A549 (cell line): ENCODE results near the gene EPYC.

Experiments
- EP300 ChIP-seq, 2 experiments: fragments of >200 bp; sonication (Bioruptor Twin); formaldehyde crosslinking; IDR thresholded peaks; 2 replicates in 1 of 2; 3 replicates in 1 of 2; pipeline ENCODE4 v1.6.1; 2016 to 2017
- NR3C1 ChIP-seq: fragments of >200 bp; sonication (Bioruptor Twin); formaldehyde crosslinking; IDR thresholded peaks from 3 replicates; pipeline ENCODE4 v1.6.1; 2017
- RFX5 ChIP-seq: fragments of 450-650 bp; IDR thresholded peaks from 2 replicates; pipeline ENCODE4 v1.7.1; 2014; ENCODE audit warnings: antibody characterized with exemption, mild to moderate bottlenecking, moderate library complexity
- TF ChIP-seq, protein P1 (sequence below): fragments of 250-450 bp; sonication (Bioruptor Pico); IDR thresholded peaks from 2 replicates; pipeline ENCODE4 v1.5.0; 2021; ENCODE audit warnings: mild to moderate bottlenecking, moderate library complexity, borderline replicate concordance
- TF ChIP-seq, protein P2 (sequence below): fragments of 150-350 bp; IDR thresholded peaks from 2 replicates; pipeline ENCODE4 v1.6.1; 2014; ENCODE audit warnings: low read depth, mild to moderate bottlenecking, low read length

DNA sequence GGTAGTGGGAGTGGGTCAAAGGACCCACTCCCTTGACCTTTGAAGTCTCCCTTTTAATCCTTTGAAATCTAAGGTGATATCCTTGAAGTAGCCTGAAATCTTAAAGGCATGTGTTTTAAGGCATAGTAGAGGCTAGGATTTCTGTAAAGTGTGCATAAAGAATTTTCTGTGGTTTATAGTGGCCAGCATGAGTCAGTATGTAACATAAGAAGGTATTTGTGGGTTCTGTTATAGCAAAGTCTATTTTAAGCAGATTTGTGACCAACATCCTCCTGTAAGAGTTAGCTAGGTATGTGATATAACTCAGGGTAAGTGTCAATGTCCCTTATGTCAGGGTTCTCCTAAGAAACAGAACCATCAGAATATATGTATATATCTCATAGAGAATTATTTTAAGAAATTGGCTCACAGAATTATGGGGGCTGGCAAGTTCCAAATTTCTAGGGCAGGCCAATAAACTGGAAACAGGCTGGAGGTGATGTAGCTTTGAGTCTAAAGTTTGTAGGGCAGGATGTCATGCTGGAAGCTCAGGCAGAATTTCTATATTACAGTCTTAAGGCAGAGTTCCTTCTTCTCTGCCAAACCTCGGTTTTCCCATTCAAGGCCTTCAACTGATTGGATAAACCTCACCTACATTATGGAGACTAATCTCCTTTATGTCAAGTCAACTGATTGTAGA, 18.7 kb upstream of the EPYC start:
- TF ChIP-seq, protein P1, sequence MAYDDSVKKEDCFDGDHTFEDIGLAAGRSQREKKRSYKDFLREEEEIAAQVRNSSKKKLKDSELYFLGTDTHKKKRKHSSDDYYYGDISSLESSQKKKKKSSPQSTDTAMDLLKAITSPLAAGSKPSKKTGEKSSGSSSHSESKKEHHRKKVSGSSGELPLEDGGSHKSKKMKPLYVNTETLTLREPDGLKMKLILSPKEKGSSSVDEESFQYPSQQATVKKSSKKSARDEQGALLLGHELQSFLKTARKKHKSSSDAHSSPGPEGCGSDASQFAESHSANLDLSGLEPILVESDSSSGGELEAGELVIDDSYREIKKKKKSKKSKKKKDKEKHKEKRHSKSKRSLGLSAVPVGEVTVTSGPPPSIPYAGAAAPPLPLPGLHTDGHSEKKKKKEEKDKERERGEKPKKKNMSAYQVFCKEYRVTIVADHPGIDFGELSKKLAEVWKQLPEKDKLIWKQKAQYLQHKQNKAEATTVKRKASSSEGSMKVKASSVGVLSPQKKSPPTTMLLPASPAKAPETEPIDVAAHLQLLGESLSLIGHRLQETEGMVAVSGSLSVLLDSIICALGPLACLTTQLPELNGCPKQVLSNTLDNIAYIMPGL (CRISPR knock-in tag) = no peak
- TF ChIP-seq NR3C1 (no peak), RFX5 (no peak), EP300 (IDR thresholded peaks at IDR 0.05) (no peak)
- TF ChIP-seq, protein P2, sequence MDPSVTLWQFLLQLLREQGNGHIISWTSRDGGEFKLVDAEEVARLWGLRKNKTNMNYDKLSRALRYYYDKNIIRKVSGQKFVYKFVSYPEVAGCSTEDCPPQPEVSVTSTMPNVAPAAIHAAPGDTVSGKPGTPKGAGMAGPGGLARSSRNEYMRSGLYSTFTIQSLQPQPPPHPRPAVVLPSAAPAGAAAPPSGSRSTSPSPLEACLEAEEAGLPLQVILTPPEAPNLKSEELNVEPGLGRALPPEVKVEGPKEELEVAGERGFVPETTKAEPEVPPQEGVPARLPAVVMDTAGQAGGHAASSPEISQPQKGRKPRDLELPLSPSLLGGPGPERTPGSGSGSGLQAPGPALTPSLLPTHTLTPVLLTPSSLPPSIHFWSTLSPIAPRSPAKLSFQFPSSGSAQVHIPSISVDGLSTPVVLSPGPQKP = no peak
